HepG2 (cell line): ENCODE data around the gene PSPH. TPM values are rescaled to one million over a fixed set of nuclear protein-coding genes. Genes with fewer than 3 reads are reported as not detected.
A peak's percentile ranks its signal among the peaks of the same experiment; 100 is the strongest.

Experiments used
- FOXA1 ChIP-seq, 2 experiments: fragments of 450-650 bp in 1 of 2; sonication (generic) in 1 of 2; formaldehyde crosslinking in 1 of 2; IDR thresholded peaks; 2 replicates each; pipeline versions ENCODE4 v1.4.0 to v1.6.1; 2016 to 2020; ENCODE audit warnings: missing genetic modification reagents in 1 of 2
- GABPA ChIP-seq, 2 experiments: IDR thresholded peaks; 2 replicates each; pipeline ENCODE4 v1.6.1; 2011 to 2016; ENCODE audit warnings: low read depth in 2 of 2, low read length in 1 of 2, missing biosample characterization in 1 of 2, missing genetic modification characterization in 1 of 2
- GLMP ChIP-seq: sonication (generic); formaldehyde crosslinking; IDR thresholded peaks from 2 replicates; pipeline ENCODE4 v1.9.0; 2021; ENCODE audit warnings: missing genetic modification reagents, mild to moderate bottlenecking, borderline replicate concordance
- IRF2 ChIP-seq: IDR thresholded peaks from 2 replicates; pipeline ENCODE4 v1.6.1; 2018; ENCODE audit warnings: missing genetic modification reagents, missing compliant biosample characterization
- LCORL ChIP-seq, 2 experiments: fragments of 450-650 bp in 1 of 2; sonication (generic) in 1 of 2; formaldehyde crosslinking in 1 of 2; IDR thresholded peaks; 2 replicates each; pipeline versions ENCODE4 v1.5.0 to v1.6.1; 2017 to 2020; ENCODE audit warnings: antibody characterized with exemption in 1 of 2, missing genetic modification reagents in 1 of 2
- LRRFIP1 ChIP-seq: sonication (generic); formaldehyde crosslinking; conservative IDR thresholded peaks from 2 replicates; pipeline ENCODE4 v1.4.0; 2020; ENCODE audit warnings: missing genetic modification reagents
- RBAK ChIP-seq: sonication (generic); formaldehyde crosslinking; IDR thresholded peaks from 2 replicates; pipeline ENCODE4 v1.5.1; 2020; ENCODE audit warnings: mild to moderate bottlenecking, missing genetic modification reagents
- SKIL ChIP-seq: sonication (generic); formaldehyde crosslinking; IDR thresholded peaks from 2 replicates; pipeline ENCODE4 v1.8.0; 2022; ENCODE audit warnings: missing genetic modification reagents, mild to moderate bottlenecking, moderate library complexity, borderline replicate concordance
- STAG1 ChIP-seq: sonication (generic); formaldehyde crosslinking; IDR thresholded peaks from 2 replicates; pipeline ENCODE4 v1.4.0; 2020; ENCODE audit warnings: missing genetic modification reagents
- TFDP1 ChIP-seq: IDR thresholded peaks from 2 replicates; pipeline ENCODE4 v1.6.1; 2016; ENCODE audit warnings: missing compliant biosample characterization, missing genetic modification reagents, borderline replicate concordance
- ZNF142 ChIP-seq: sonication (generic); formaldehyde crosslinking; IDR thresholded peaks from 2 replicates; pipeline ENCODE4 v1.4.0; 2020; ENCODE audit warnings: missing genetic modification reagents
- ZNF557 ChIP-seq: sonication (generic); formaldehyde crosslinking; IDR thresholded peaks from 2 replicates; pipeline ENCODE4 v1.4.0; 2020; ENCODE audit warnings: missing genetic modification reagents
- ZNF720 ChIP-seq: sonication (generic); formaldehyde crosslinking; IDR thresholded peaks from 2 replicates; pipeline ENCODE4 v1.4.0; 2020; ENCODE audit warnings: missing genetic modification reagents
- polyA plus RNA-seq, 8 experiments: library from polyadenylated mRNA; depleted of rRNA in 3 of 8; stranded (reverse) in 7 of 8; unstranded in 1 of 8; fragments of >200 nt; fragmentation: Illumina TruSeq in 4 of 8; extraction: Trizol in 4 of 8; gene quantifications; 2 replicates each; pipeline versions ENCODE4 v1.2.1 to v1.2.3, GENCODE V29; 2011 to 2016; ENCODE audit warnings: low read depth in 4 of 8, missing spikeins in 1 of 8, mixed read lengths in 1 of 8; ENCODE audit not compliant: insufficient read depth in 1 of 8
- total RNA-seq, 5 experiments: library from RNA; depleted of rRNA; stranded (reverse); fragments of >200 nt; fragmentation: Illumina TruSeq; extraction: Trizol; gene quantifications; 2 replicates each; pipeline ENCODE4 v1.2.3, GENCODE V29; 2016; ENCODE audit warnings: low read depth in 1 of 5

Gene PSPH
- total and polyA plus RNA-seq, 2 of the 13 experiments (the other 11 are each of a cell fraction or from before 2014, with no cell fraction given): 85.5 to 124 TPM

GRCh38 chr7:56028942-56029630 is 22.2 kb downstream of the PSPH start (continued):
- TF ChIP-seq RBAK: no peak
- no peak for TF ChIP-seq ZNF720 (CRISPR knock-in tag)
- no peak for TF ChIP-seq ZNF142 (CRISPR knock-in tag)
- TF ChIP-seq LCORL (IDR thresholded peaks at IDR 0.05): peak; percentile 21; the same call in 1 of the 2 replicates
- TF ChIP-seq LCORL (CRISPR knock-in tag; IDR thresholded peaks at IDR 0.05): 0 out of 2 replicates have a peak, but pooled peaks have one; percentile 58
- no peak for TF ChIP-seq GABPA (IDR thresholded peaks at IDR 0.05; ENCODE audit: low read depth, low read length)
- no peak for TF ChIP-seq GABPA (CRISPR knock-in tag; IDR thresholded peaks at IDR 0.05; ENCODE audit: low read depth)
- TF ChIP-seq GLMP (CRISPR knock-in tag): no peak
- no peak for TF ChIP-seq STAG1
- TF ChIP-seq TFDP1 (CRISPR knock-in tag): no peak; the same call in 1 of the 2 replicates
- no peak for TF ChIP-seq LRRFIP1 (CRISPR knock-in tag)
- no peak for TF ChIP-seq ZNF557 (CRISPR knock-in tag)
- TF ChIP-seq IRF2 (CRISPR knock-in tag): no peak
- no peak for TF ChIP-seq FOXA1 (IDR thresholded peaks at IDR 0.05)
- 0 out of 2 replicates have a peak, but pooled peaks have one; percentile 45 for TF ChIP-seq FOXA1 (CRISPR knock-in tag; IDR thresholded peaks at IDR 0.05)
- no peak for TF ChIP-seq SKIL
